DMS79 (cell line): ENCODE measurements around the gene CALN1.

ENCODE experiments used
- DNase-seq: peaks from one replicate; lab custom pipeline; 2025; lab: John Stamatoyannopoulos, UW

Gene CALN1

DNA sequence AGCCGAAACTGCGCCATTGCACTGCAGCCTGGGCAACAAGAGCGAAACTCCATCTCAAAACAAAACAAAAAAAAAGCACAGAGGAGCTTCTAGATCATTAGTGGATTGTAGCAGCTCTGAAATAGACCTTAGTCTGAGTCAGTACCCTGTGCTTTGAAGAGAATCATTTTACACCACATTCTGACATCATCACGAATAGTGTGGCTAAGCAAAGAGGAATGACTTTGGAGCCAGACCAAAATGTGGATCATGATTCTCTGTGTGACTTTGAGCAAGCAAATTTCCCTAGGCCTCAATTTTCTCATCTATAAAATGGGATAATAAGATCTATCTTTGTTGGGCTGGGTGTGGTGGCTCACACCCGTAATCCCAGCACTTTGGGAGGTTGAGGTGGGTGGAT is 618.9 kb downstream of the CALN1 start:
- no peak for DNase-seq

DNA sequence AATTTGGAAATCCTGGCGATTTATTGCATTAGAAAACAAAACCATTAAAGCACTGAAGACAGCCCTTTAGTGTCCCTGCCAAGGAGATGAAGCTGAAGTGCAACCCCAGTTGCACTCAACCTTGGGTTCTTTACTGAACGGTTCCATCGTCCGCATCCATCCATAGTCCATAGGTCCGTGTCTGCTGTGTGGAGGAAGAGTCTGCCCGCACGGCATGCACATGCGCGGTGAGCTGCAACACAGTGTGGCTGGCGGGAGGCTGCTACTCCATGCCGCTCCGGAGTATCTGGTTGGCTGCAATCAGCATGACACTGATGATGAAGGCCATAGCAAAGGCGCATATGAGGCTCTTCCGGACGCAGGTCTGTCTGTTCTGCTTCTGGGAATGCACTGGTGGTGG is 624.6 kb downstream of the CALN1 start:
- DNase-seq: no peak

- no peak for DNase-seq
Observed at GRCh38 chr7:71785216-71785615, 626.9 kb downstream of the CALN1 start.

GRCh38 chr7:71784781-71785180 is 627.4 kb downstream of the CALN1 start:
- DNase-seq: no peak

- no peak for DNase-seq
Observed at GRCh38 chr7:71784180-71784579, 628.0 kb downstream of the CALN1 start.

GRCh38 chr7:71783779-71784178 is 628.4 kb downstream of the CALN1 start:
- no peak for DNase-seq

- DNase-seq: no peak
Observed at GRCh38 chr7:71782051-71782450, 630.1 kb downstream of the CALN1 start.

GRCh38 chr7:71780282-71780681 is 631.9 kb downstream of the CALN1 start:
- DNase-seq: no peak

DNA sequence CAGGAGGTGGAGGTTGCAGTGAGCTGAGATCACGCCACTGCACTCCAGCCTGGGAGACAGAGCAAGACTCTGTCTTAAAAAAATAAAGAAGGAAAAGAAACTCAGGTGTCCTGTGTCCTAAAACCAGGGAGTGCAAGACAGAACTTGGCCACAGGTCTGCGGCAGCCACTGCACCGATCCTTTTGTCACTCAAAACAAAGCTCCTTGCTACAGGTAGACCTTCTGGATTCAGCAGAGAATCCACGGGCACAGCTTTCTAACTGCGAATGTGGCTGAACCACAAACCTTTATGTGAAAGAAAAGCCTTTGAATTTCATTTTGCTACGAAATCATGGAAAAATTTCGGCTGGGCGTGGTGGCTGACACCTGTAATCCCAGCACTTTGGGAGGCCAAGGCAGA is 634.9 kb downstream of the CALN1 start:
- DNase-seq: no peak

DNA sequence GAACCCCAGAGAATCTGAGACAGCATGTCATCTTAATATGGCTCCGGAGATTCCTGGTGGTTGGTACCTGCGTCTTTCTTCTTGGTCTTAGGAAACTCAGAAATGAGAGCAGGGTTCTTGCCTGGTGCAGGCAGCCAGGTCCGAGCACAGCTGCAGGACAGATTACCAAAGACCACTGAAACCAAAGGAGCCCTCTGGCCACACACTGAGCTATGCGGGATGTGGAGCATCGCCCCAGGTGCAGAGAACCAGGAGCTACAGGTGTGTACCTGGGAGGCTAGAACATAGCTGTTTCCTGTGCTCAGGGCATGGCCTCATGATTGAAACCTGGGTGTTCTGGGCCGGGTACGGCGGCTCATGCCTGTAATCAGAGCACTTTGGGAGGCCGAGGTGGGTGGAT is 635.4 kb downstream of the CALN1 start:
- no peak for DNase-seq

DNA sequence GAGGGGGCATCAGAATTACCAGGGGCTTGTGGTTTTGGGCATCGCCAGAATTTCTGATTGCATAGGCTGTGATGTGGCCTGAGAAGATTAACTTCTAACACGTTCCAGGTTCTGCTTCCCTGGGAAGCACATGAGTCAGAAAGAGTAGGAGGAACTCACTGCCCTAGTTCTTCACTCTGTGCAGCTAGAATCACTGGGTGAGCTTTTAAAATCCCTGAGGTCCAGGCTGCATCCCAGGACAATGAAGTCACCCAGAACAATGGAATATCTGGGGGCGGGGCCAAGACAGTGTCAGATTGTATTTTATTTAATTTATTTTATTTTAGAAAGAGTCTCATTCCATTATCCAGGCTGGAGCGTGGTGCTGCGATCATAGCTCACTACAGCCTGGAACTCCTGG is 636.5 kb downstream of the CALN1 start:
- no peak for DNase-seq

- DNase-seq: no peak
Observed at GRCh38 chr7:71772779-71773178, 639.4 kb downstream of the CALN1 start.

- DNase-seq: no peak
Observed at GRCh38 chr7:71770269-71770907, 641.8 kb downstream of the CALN1 start.

DNA sequence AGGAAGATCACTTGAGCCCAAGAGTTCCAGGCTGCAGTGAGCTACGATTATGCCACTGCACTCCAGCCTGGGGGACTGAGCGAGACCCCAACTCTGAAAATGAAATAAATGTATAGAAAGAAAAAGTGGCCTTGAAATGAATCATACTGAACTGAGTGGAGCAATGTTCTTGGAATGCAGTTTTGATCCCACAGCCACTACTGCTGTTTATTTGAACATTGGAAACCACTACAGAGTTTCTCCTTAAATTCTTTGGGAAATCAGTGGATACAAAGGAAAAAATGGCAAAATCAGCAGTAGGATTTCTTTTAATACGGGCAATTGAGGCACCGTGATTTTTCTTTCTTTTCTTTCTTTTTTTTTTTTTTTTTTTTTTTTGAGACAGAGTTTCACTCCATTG is 642.8 kb downstream of the CALN1 start:
- DNase-seq: no peak

- no peak for DNase-seq
Observed at GRCh38 chr7:71768450-71768849, 643.7 kb downstream of the CALN1 start.

GRCh38 chr7:71766016-71766415 is 646.1 kb downstream of the CALN1 start:
- DNase-seq: no peak

DNA sequence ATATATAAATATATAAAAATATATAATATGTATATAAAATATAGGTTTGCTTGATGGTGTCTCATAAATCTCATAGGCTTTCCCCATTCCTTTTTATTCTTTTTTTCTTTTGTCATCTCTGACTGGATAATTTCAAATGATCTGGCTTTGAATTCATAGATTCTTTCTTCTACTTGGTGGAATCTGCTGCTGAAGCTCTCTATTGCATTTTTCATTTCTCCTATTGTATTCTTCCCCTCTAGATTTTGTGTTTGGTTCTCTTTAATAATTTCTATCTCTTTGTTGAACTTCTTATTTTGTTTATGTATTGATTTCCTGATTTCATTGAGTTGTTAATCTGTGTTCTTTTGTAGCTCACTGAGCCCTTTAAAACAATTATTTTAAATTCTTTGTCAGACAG is 650.8 kb downstream of the CALN1 start:
- no peak for DNase-seq

DNA sequence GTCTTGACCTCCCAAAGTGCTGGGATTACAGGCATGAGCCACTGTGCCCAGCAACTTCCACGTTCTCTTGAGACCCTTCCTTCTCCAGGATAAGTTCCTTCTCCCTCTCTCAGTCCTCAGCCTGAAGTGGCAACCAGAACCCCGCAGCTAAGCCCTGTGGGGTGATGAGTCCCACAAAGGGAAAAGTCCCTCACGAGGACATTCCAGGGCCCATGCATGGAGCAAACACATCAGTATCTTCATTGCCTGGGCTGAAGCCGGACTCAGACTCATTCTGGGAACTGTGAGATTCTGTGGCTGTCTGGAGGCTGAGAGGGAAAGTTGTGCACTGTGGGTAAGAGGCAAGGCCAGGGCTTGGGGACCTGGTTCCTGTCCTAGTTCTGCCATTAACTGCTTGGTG is 657.3 kb downstream of the CALN1 start:
- DNase-seq: no peak

GRCh38 chr7:71753956-71754664 is 658.0 kb downstream of the CALN1 start:
- no peak for DNase-seq

GRCh38 chr7:71753236-71753635 is 658.9 kb downstream of the CALN1 start:
- DNase-seq: no peak

DNA sequence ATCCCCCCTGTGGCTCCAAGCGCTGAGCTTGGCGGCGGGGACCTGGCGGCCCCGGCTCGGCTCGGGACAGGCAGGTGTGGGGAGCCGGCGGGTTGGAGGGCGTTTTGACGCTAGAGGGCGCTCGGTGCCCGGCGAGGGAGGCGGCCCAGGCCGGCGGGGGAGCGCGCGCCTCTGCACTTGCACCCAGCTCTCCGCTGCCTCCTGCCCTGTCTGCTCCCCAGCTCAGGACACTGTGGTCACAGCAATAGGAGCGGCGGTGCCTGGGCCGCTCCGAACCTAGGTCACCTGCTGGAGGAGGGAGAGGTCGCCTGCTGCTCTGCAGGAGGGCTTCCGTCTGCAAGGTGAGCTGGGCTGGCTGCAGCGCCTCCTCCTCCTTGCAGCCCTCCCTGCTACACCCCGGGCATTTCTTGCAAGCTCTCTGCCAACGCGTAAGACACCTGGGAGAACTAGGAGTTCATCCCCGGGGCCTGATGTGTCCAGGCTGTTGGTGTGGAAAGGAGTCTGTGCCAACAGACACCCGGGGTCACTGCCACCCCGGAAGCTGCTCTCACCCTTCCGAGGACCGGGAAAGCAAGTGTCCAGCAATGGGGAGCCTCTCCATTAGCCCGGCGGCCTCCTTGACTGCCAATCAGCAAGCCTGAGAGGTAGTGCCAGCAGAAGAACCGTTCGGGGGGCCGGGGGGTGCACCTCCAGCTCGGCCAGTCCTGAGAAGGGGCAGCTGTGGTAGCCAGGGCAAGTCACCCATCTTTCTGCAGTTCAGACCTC is 659.8 kb downstream of the CALN1 start:
- DNase-seq: no peak

DNA sequence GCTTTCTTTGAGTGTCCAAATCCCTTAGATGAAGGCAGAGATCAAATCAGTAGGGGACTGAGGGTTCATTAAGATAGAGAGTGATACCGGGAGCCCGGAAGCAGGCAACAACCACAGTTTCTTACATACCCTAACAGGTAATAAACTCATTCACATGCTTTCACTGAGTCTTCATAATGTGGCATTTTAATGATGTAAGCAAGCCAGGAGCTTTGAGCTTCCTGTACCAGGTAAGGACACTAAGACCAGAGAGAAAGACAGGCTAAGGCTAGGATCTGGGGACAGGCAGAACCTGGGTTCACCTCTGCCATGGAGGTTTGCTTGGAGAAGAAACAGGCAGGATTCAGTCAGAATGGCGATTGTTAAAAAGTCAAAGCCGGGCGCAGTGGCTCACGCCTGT is 661.8 kb downstream of the CALN1 start:
- DNase-seq: no peak

GRCh38 chr7:71746006-71746405 is 666.1 kb downstream of the CALN1 start:
- no peak for DNase-seq
